Measurements from ENCODE around the gene MYADM.

DNA sequence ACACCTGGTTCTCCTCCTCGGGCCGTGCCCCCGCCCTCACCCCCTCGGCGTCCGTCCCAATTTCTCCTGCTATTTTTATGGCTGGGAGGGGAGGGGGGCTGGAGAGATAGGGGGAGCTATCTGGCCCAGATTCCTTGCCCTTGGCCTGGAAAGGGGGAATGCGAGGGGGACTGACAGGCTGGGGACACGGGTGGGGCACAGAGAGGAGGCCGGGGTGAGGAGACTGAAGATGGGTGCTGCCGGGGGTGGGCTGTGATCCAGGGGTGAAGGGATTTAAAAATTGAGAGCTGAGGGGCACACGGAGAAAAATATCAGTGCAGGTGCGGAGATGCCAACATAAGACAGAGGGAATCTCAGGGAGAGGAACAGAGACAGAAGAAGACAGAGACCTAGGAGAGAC is 16.6 kb downstream of the MYADM start:
- TF ChIP-seq, protein P1, sequence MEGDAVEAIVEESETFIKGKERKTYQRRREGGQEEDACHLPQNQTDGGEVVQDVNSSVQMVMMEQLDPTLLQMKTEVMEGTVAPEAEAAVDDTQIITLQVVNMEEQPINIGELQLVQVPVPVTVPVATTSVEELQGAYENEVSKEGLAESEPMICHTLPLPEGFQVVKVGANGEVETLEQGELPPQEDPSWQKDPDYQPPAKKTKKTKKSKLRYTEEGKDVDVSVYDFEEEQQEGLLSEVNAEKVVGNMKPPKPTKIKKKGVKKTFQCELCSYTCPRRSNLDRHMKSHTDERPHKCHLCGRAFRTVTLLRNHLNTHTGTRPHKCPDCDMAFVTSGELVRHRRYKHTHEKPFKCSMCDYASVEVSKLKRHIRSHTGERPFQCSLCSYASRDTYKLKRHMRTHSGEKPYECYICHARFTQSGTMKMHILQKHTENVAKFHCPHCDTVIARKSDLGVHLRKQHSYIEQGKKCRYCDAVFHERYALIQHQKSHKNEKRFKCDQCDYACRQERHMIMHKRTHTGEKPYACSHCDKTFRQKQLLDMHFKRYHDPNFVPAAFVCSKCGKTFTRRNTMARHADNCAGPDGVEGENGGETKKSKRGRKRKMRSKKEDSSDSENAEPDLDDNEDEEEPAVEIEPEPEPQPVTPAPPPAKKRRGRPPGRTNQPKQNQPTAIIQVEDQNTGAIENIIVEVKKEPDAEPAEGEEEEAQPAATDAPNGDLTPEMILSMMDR (IDR thresholded peaks at IDR 0.05), result no peak
- TF ChIP-seq ZFX (IDR thresholded peaks at IDR 0.05; ENCODE audit: borderline replicate concordance), result no peak
